Nasal cavity respiratory epithelium epithelial cell of viscerocranial mucosa (primary cell): ENCODE data around the gene MLST8. TPM values are rescaled to one million over a fixed set of nuclear protein-coding genes. Genes with fewer than 3 reads are reported as not detected.

ENCODE experiments used
- total RNA-seq: library from RNA; depleted of rRNA; stranded (reverse); fragments of >200 nt; gene quantifications from 2 replicates; pipeline ENCODE4 v1.2.3, GENCODE V29; 2014

MLST8 gene, protein sequence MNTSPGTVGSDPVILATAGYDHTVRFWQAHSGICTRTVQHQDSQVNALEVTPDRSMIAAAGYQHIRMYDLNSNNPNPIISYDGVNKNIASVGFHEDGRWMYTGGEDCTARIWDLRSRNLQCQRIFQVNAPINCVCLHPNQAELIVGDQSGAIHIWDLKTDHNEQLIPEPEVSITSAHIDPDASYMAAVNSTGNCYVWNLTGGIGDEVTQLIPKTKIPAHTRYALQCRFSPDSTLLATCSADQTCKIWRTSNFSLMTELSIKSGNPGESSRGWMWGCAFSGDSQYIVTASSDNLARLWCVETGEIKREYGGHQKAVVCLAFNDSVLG
- total RNA-seq = 23.9 and 25.3 TPM in 2 replicates

DNA sequence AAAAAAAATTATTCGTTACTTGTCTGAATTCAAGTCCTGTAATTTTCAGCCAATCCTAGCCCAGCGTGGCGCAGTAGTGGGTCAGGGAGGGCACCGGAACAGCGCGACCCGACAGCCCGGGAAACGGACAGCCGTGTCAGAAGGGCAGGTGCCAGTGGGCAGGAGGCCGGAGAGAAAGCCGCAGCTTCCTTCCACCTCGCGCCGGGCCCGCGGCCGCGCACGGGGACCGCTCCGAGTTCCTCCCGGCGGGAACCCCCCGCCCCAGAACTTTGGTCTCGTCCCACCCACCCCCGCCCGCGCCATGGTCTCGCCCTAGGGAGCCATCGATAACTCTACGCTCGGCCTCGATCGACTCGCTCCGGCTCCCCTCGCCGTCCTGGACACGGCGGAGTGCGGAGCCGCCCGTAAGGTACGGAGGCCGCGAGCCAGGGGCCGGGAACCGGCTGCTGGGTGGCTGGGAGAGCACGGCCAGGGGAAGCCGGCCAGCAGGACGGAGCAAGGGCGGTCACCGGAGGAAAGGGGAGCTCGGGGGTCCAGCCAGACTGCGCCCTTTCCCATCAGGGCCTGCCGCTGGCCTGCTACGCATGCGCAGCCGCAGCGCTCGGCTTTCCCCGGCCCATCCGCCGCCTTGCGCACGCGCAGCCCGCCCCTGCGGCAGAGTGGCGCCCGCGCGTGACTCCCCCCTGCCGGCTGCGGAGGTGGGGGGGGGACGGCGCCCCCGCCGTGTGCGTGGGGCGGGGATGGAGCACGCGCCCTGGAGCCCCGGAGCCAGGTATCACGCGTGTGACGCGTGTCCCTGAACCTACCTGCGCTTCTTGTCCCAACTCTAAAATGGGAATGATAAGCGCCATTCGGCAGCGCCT lies at the start of gene MLST8:
Gene MLST8 (plus strand): TSS at position 351 of the 863 bp plus-strand sequence. CDS start 632 bp downstream, outside the sequence.

DNA sequence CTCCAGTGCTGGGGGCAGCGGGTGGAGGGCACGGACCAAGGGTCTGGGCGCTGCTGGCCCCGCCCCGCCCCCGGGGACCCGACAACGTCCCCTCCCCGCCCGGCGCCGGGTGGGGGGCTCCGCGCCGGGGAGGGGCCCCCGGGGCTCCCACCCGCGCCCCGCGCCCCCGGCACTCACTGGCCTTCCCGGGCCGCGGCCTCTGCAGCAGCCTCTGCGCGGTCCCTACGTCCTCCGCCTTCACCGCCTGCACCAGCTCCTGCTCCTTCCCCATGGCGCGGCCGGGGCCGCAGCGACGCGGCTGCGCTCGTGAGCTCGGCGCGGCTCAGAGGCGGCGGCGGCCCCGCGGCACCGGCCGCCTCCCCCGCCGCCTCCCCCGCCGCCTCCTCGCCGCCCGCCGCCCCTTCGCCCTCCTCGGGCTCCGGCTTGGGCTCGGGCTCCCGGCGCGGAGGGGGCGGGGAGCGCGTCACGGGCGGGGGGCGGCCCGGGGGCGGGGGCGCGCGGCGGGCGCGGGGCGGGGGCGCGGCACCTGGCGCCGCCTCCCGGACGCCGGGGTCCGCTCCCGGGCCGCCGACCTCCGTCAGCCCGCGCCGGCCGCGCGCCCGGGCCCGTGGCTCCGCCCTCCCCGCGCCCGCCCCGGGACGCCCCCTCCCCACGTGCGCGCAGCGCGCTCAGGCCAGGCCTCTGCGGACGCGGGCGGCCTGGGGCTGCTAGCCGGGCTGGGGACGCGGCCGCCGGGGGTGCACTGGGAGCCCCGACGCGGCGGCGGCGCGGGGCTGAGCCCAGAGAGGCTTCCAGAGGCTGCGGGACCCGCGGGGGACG lies 8.9 kb upstream of the MLST8 start, which contains the start of gene CASKIN1:
Gene CASKIN1 (minus strand): TSS at position 444 of the 819 bp plus-strand sequence. CDS start 173 bp downstream, at position 271.

DNA sequence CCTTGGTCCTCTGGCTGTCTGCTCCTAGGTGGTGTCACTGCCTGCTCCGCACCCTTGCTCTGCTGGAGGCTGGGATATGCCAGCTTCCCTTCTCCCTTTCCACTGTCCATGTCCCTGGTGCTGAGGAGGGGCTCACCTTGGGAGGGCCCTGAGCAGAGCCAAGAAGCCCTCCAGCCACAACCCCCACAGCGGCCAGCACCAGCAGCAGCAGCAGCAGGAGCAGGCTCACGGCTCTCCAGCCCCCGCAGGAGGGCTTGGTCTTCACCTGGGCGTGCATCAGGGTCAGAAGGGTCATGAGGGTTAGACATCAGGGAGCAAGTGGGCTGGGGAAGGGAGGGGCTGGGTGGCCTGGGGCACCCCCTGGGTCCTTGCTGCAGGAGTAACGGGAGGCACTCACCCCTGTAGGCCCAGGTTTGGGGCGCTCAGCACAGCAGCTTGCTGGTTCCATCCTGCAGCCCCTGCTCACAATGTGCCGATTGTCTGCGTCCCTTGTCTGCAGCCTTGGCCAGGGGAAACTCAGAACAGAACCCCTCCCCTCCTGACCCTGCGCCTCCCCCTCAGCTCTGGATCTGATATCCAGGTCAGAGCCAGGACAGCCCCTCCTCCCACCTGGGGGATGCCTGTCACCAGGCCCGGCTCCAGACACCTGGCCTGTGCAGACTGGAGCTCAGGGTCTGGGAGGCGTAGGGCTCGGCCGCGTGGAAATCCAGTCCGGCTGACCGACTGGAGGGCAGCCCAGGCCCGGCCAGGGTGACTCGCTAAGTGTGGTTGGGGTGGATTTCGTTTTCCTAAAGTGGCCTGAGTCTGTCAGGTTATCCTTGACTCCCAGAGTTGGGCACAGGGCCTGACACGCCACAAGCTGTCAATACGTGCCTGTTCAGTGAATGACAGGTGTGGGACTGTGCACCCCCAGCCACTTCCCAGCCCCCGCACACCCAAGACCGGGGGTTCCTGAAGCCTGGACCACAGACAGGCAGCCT lies 5.4 kb downstream of the MLST8 start, which contains the start of gene BRICD5:
Gene BRICD5 (minus strand): TSS at position 478 of the 980 bp plus-strand sequence. CDS start 30 bp downstream, at position 448.

DNA sequence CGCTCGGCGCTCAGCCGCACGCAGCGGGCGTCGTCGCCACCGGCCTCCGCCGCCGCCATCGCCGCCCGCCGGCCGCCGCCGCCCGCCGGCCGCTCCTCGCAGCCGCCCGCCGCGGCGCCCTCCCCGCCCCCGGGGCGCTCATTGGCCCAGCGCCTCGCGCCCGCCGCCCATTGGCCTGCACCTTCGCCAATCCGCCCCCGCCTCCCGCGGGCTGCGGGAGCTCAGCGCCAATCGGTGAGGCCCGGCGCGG lies 9.4 kb downstream of the MLST8 start, which contains the start of gene PGP:
Gene PGP (minus strand): TSS at position 122 of the 250 bp plus-strand sequence. CDS start 63 bp downstream, at position 59.

DNA sequence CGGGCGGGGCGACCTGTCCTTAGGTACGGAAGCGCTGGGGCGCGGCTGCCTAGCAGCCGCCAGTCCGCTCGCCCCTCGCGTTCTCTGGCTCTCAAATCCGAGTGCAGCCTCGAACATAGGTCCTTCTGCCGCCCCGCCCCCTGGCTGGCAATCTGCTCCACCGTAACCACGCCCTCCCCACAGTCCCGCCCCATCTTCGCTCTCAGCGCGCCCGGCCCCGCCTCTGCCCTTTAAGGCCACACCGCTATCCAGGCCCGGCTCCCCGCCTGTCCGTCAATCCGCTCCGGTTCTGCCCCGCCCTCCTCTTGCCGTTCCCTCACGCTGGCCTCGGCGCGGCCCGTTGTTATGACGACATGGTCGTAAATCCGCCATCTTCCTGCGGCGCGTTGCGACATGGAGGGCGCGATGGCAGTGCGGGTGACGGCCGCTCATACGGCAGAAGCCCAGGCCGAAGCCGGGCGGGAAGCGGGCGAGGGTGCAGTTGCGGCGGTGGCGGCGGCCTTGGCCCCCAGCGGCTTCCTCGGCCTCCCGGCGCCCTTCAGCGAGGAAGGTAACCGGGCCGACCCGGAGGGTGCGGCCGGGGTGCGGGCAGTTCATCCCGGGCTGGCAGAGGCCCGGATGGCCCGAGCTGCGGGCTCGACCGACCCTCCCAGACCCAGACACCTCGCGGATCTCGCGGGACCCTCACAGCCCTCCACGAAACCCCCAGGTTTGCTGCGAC lies 18.1 kb downstream of the MLST8 start, which contains the start of gene E4F1:
Gene E4F1 (plus strand): TSS at position 371 of the 721 bp plus-strand sequence. CDS start 23 bp downstream, at position 394.

DNA sequence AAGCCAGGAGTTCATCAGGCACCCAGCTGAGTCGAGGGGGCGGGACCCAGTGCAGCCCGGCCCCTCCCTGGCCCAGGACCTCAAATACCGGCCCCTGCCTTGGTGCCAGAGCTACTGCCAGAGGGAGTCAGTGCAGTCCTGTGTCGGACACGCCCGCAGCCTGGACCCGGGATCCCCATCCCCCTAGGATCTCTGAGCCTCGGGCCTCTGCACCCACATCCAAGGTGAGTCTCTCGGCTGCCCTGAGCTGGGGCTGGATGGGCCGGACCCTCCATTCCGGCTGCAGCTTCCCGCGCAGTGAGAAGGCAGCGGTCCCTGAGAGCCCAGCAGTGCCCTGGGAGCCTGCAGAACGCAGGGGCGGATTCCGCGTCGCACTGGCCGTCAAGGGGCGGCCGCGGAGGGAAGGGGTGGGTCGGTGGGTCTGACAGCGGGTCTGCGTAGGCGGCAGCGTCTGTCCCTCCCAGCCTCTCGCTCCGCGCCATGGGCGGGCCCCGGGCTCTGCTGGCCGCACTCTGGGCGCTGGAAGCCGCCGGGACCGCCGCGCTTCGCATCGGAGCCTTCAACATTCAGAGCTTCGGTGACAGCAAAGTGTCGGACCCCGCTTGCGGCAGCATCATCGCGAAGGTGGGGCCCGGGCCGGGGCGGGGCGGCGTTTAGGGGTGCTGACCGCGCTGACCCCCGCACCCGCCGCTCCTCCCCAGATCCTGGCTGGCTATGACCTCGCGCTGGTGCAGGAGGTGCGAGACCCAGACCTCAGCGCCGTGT lies 31.3 kb downstream of the MLST8 start, which contains the start of gene DNASE1L2:
Gene DNASE1L2 (plus strand): TSS at position 108 of the 765 bp plus-strand sequence. CDS start 373 bp downstream, at position 481.

DNA sequence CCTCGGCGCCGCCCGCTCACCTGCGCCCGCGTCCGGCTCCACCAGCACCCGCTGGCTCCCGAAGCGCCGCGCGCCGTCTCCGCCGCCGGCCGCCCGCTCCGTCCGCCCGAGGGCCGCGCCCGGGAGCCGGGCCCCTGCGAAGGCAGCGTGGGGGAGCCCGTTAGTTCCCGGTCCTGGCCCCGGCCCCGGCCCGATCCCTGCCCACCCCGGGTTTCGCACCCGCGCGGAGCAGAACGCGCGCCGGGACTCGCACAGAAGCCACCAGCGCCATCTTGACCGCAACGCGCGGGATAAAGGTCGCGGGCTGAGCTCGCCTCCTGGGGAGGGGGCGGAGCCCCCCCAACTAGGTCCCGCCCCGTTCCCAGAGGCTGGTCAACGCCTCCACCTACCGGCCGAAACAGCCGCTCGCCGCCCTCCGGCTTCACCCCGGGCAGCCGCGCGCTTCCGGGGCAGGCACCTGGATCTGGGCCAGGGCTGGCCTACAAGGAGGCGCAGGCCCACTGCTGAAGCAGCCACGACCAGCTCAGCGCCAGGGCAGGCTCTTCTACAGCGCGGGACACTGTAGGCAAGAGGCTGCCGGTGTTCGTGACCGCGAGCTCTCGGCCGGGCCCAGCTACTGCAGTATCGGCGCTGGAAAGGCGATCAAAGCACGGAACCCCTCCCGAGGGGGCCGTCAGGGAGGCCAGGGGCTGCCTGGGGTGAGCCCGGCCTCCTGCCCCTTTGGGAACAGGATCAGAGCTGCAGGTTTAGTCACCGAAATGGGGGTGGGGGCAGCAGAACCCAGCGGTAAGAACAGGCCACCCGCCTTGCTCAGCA lies 46.2 kb downstream of the MLST8 start, which contains the start of gene ECI1:
Gene ECI1 (minus strand): TSS at position 292 of the 816 bp plus-strand sequence. CDS start 21 bp downstream, at position 271.

Other genes with a start within 250 kb of the MLST8 start
- gene NDUFB10, start 245.9 kb upstream of the MLST8 start, total RNA-seq = 158 and 171 TPM in 2 replicates
- gene RPS2, start 240.6 kb upstream of the MLST8 start, total RNA-seq = 2,006 and 6,295 TPM in 2 replicates
- not detected in 2 replicates for gene RNF151, start 238.6 kb upstream of the MLST8 start, total RNA-seq
- gene TBL3, start 233.4 kb upstream of the MLST8 start, total RNA-seq = 50.2 and 57.3 TPM in 2 replicates
- gene NOXO1, start 224.0 kb upstream of the MLST8 start, total RNA-seq = 0.28 and 1.7 TPM in 2 replicates
- 9.0 and 14.0 TPM in 2 replicates for gene GFER, start 221.3 kb upstream of the MLST8 start, total RNA-seq
- gene SYNGR3, start 215.5 kb upstream of the MLST8 start, total RNA-seq = 1.1 and 4.4 TPM in 2 replicates
- 47.8 and 68.7 TPM in 2 replicates for gene ZNF598, start 195.6 kb upstream of the MLST8 start, total RNA-seq
- under 0.01 TPM in 1 of 2 replicates, not detected in the other for gene NPW, start 185.7 kb upstream of the MLST8 start, total RNA-seq
- gene NHERF2, start 178.6 kb upstream of the MLST8 start, total RNA-seq = 10.3 and 19.8 TPM in 2 replicates
- 17.4 and 21.2 TPM in 2 replicates for gene NTHL1, start 157.6 kb upstream of the MLST8 start, total RNA-seq
- gene TSC2, start 157.5 kb upstream of the MLST8 start, total RNA-seq = 19.8 and 53.7 TPM in 2 replicates
- 89.5 and 226 TPM in 2 replicates for gene PKD1, start 69.6 kb upstream of the MLST8 start, total RNA-seq
- gene RAB26, start 56.8 kb upstream of the MLST8 start, total RNA-seq = 0.28 and 0.34 TPM in 2 replicates
- gene TRAF7, start 49.7 kb upstream of the MLST8 start, total RNA-seq = 57.1 and 81.6 TPM in 2 replicates
- 0.34 and 1.6 TPM in 2 replicates for gene CASKIN1, start 8.8 kb upstream of the MLST8 start, total RNA-seq
- 1.0 and 2.1 TPM in 2 replicates for gene BRICD5, start 5.4 kb downstream of the MLST8 start, total RNA-seq
- gene PGP, start 9.4 kb downstream of the MLST8 start, total RNA-seq = 7.2 and 8.0 TPM in 2 replicates
- 24.9 and 28.6 TPM in 2 replicates for gene E4F1, start 18.1 kb downstream of the MLST8 start, total RNA-seq
- 0.34 and 1.00 TPM in 2 replicates for gene DNASE1L2, start 31.0 kb downstream of the MLST8 start, total RNA-seq
- 36.4 and 170 TPM in 2 replicates for gene ECI1, start 46.1 kb downstream of the MLST8 start, total RNA-seq
- gene RNPS1, start 62.7 kb downstream of the MLST8 start, total RNA-seq = 80.3 and 114 TPM in 2 replicates
- 0.64 and 0.68 TPM in 2 replicates for gene ABCA3, start 135.3 kb downstream of the MLST8 start, total RNA-seq
- 3.1 and 5.5 TPM in 2 replicates for gene CCNF, start 224.0 kb downstream of the MLST8 start, total RNA-seq